Measurements from ENCODE around the gene AIFM2.
"Not testable (repeated sequence)": the region's sequence is repeated elsewhere in the genome, so short reads cannot be mapped to it uniquely, and the experiment has no call there.

AIFM2 gene

GRCh38 chr10:70090951-70091350 lies 41.7 kb downstream of the AIFM2 start:
- no peak for DNase-seq

- no peak for DNase-seq
Measured at GRCh38 chr10:70090013-70090412, 42.6 kb downstream of the AIFM2 start.

GRCh38 chr10:70088308-70088698 lies 44.3 kb downstream of the AIFM2 start:
- no peak for DNase-seq

GRCh38 chr10:70087616-70088307 lies 44.9 kb downstream of the AIFM2 start:
- DNase-seq: no peak

GRCh38 chr10:70085975-70086613 lies 46.5 kb downstream of the AIFM2 start:
- DNase-seq: no peak

- DNase-seq: peak in 2 of 6 experiments; percentile 4 to 12
Measured at GRCh38 chr10:70084189-70084588, 48.4 kb downstream of the AIFM2 start.

- DNase-seq: not testable (repeated sequence)
Measured at GRCh38 chr10:70080789-70081188, 51.8 kb downstream of the AIFM2 start.

GRCh38 chr10:70078937-70079336 lies 53.7 kb downstream of the AIFM2 start:
- DNase-seq: no peak

GRCh38 chr10:70078329-70078728 lies 54.3 kb downstream of the AIFM2 start:
- DNase-seq: no peak

GRCh38 chr10:70074971-70075370 lies 57.7 kb downstream of the AIFM2 start:
- no peak for DNase-seq

- DNase-seq: no peak
Measured at GRCh38 chr10:70074165-70074564, 58.5 kb downstream of the AIFM2 start.

- no peak for DNase-seq
Measured at GRCh38 chr10:70070834-70071233, 61.8 kb downstream of the AIFM2 start.

- no peak for DNase-seq
Measured at GRCh38 chr10:70069346-70069745, 63.3 kb downstream of the AIFM2 start.

GRCh38 chr10:70068925-70069324 lies 63.7 kb downstream of the AIFM2 start:
- DNase-seq: no peak

GRCh38 chr10:70067586-70067985 lies 65.0 kb downstream of the AIFM2 start:
- no peak for DNase-seq

- DNase-seq: no peak
Measured at GRCh38 chr10:70066190-70066589, 66.4 kb downstream of the AIFM2 start.

GRCh38 chr10:70064486-70064885 lies 68.1 kb downstream of the AIFM2 start:
- no peak for DNase-seq

GRCh38 chr10:70063418-70064098 lies 69.1 kb downstream of the AIFM2 start:
- no peak for DNase-seq
